ENCODE results near the gene PDIK1L. TPM values are rescaled to one million over a fixed set of nuclear protein-coding genes. Genes with fewer than 3 reads are reported as not detected.
A peak's percentile ranks its signal among the peaks of the same experiment; 100 is the strongest.

Gene PDIK1L
- total and polyA plus RNA-seq, 9 of the 15 experiments (the other 6 are each of a cell fraction or from before 2014, with no cell fraction given): 12.8 to 30.2 (median 21.5) TPM

DNA sequence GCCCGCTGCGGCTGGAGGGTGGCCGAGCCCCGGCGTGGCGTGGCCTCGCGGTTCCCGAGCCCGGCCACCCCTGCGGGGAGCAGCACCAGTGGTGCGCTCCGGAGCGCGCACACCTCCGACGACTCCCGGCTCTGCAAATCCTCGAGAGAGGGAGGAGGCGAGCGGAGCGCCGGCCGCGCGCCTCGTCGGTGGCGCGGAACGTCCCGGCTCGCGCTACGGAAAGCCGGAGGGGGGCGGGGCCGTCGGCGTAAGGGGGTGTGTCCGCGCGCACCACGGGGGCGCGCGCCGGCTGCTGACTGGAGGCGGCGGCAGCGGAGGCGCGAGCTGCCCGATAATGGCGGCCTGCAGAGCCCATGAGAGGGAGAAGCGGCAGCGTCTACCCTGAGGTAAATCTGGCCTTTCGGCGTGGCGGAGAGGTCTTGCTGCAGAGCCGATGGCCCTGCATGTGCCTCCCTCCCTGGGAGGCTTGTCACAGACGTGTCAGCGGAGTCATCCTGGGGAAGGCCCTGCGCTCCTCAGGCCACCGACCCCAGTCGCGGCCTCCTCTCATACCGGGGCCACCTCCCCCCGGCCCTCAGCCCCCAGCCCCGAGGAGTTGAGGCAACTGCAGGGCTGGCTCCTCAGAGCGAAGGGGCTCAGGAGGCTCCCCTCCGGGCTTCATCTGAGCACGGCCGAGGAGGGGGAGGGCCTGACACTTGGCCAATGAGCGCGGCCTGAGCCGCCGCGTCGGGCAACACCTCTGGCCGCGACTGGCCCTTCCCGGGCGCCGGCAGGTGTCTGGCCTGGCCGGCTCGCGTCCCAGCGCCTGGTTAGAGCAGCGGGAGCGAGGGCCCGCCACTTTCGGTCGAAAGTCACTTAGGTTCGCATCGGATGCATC lies at the start of gene PDIK1L (continued):
- TF ChIP-seq JUNB (CRISPR knock-in tag; conservative IDR thresholded peaks at IDR 0.05) (0 out of 2 replicates have a peak, but pooled peaks have one; percentile 25), RUNX1 (IDR thresholded peaks at IDR 0.05; ENCODE audit: low read depth) (no peak), NBN (IDR thresholded peaks at IDR 0.05; ENCODE audit: low read depth) (no peak), PRMT5 (CRISPR knock-in tag; IDR thresholded peaks at IDR 0.05) (no peak), KAT7 (CRISPR knock-in tag; IDR thresholded peaks at IDR 0.05; ENCODE audit: borderline replicate concordance) (0 out of 2 replicates have a peak, but pooled peaks have one; percentile 41), SIX5 (IDR thresholded peaks at IDR 0.05; ENCODE audit: borderline replicate concordance in 1 of 2, insufficient read depth in 1 of 2, low read depth in 1 of 2, low read length in 2 of 2) (0 out of 4 replicates have a peak, but pooled peaks of 1 of the 2 experiments have one; percentile 27), ZNF24 (IDR thresholded peaks at IDR 0.05) (no peak), ATF1 (CRISPR knock-in tag; IDR thresholded peaks at IDR 0.05) (no peak), ATF1 (tag; IDR thresholded peaks at IDR 0.05) (peak; percentile 72), ATF7 (IDR thresholded peaks at IDR 0.05) (peak; percentile 97; the same call in 1 of the 2 replicates), CBFA2T2 (conservative IDR thresholded peaks at IDR 0.05) (no peak), IFI16 (CRISPR knock-in tag; IDR thresholded peaks at IDR 0.05) (no peak), MEF2A (IDR thresholded peaks at IDR 0.05; ENCODE audit: control insufficient read depth, low read depth, low read length) (no peak), ZKSCAN1 (IDR thresholded peaks at IDR 0.05; ENCODE audit: low read depth, low read length) (peak; percentile 68; the same call in 1 of the 2 replicates), GATAD2B (IDR thresholded peaks at IDR 0.05; ENCODE audit: borderline replicate concordance) (peak; percentile 94; the same call in 1 of the 2 replicates), POLR2AphosphoS5 (IDR thresholded peaks at IDR 0.05; ENCODE audit: control insufficient read depth, insufficient read depth, low read depth, low read length) (peak; percentile 69)
- TF ChIP-seq, protein P1, sequence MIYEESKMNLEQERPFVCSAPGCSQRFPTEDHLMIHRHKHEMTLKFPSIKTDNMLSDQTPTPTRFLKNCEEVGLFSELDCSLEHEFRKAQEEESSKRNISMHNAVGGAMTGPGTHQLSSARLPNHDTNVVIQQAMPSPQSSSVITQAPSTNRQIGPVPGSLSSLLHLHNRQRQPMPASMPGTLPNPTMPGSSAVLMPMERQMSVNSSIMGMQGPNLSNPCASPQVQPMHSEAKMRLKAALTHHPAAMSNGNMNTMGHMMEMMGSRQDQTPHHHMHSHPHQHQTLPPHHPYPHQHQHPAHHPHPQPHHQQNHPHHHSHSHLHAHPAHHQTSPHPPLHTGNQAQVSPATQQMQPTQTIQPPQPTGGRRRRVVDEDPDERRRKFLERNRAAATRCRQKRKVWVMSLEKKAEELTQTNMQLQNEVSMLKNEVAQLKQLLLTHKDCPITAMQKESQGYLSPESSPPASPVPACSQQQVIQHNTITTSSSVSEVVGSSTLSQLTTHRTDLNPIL (CRISPR knock-in tag; IDR thresholded peaks at IDR 0.05): no peak
- TF ChIP-seq, protein P2, sequence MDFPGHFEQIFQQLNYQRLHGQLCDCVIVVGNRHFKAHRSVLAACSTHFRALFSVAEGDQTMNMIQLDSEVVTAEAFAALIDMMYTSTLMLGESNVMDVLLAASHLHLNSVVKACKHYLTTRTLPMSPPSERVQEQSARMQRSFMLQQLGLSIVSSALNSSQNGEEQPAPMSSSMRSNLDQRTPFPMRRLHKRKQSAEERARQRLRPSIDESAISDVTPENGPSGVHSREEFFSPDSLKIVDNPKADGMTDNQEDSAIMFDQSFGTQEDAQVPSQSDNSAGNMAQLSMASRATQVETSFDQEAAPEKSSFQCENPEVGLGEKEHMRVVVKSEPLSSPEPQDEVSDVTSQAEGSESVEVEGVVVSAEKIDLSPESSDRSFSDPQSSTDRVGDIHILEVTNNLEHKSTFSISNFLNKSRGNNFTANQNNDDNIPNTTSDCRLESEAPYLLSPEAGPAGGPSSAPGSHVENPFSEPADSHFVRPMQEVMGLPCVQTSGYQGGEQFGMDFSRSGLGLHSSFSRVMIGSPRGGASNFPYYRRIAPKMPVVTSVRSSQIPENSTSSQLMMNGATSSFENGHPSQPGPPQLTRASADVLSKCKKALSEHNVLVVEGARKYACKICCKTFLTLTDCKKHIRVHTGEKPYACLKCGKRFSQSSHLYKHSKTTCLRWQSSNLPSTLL (IDR thresholded peaks at IDR 0.05): no peak
- TF ChIP-seq, protein P3, sequence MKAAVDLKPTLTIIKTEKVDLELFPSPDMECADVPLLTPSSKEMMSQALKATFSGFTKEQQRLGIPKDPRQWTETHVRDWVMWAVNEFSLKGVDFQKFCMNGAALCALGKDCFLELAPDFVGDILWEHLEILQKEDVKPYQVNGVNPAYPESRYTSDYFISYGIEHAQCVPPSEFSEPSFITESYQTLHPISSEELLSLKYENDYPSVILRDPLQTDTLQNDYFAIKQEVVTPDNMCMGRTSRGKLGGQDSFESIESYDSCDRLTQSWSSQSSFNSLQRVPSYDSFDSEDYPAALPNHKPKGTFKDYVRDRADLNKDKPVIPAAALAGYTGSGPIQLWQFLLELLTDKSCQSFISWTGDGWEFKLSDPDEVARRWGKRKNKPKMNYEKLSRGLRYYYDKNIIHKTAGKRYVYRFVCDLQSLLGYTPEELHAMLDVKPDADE (conservative IDR thresholded peaks at IDR 0.05; ENCODE audit: control insufficient read depth, low read depth, low read length): peak; percentile 79
- TF ChIP-seq, protein P4, sequence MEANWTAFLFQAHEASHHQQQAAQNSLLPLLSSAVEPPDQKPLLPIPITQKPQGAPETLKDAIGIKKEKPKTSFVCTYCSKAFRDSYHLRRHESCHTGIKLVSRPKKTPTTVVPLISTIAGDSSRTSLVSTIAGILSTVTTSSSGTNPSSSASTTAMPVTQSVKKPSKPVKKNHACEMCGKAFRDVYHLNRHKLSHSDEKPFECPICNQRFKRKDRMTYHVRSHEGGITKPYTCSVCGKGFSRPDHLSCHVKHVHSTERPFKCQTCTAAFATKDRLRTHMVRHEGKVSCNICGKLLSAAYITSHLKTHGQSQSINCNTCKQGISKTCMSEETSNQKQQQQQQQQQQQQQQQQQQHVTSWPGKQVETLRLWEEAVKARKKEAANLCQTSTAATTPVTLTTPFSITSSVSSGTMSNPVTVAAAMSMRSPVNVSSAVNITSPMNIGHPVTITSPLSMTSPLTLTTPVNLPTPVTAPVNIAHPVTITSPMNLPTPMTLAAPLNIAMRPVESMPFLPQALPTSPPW (CRISPR knock-in tag; IDR thresholded peaks at IDR 0.05): peak; percentile 27; the same call in 1 of the 2 replicates
